CD14-positive monocyte (primary cell): ENCODE measurements around the gene STIM1. TPM values are rescaled to one million over a fixed set of nuclear protein-coding genes. Genes with fewer than 3 reads are reported as not detected.

Experiments
- DNase-seq, 3 donors: peaks; one replicate each; pipeline ENCODE4 v3.0.0-alpha.2; 2011 to 2022
- H2AFZ ChIP-seq: 2 replicates; pipeline ENCODE4 v1.6.0; 2012; ENCODE audit warnings: mild to moderate bottlenecking, low read depth, low read length, inconsistent platforms; ENCODE audit not compliant: insufficient read depth, poor library complexity, severe bottlenecking
- H3K27ac ChIP-seq, 2 donors: 1 replicate in 1 of 2; 2 replicates in 1 of 2; pipeline ENCODE4 v1.5.1; 2012 to 2013; ENCODE audit warnings: low read length in 2 of 2, control low read depth in 1 of 2, inconsistent platforms in 1 of 2, low read depth in 1 of 2, mild to moderate bottlenecking in 1 of 2
- H3K27me3 ChIP-seq, 2 donors: one replicate each; pipeline versions ENCODE4 v1.6.0 to v1.6.1; 2011 to 2013; ENCODE audit warnings: low read length in 2 of 2; ENCODE audit not compliant: control insufficient read depth in 2 of 2, insufficient read depth in 2 of 2
- H3K36me3 ChIP-seq, 2 donors: replicated peaks in 1 of 2; 1 replicate in 1 of 2; 2 replicates in 1 of 2; pipeline versions ENCODE4 v1.5.1 to v1.6.1; 2012 to 2013; ENCODE audit warnings: low read length in 2 of 2, control low read depth in 1 of 2, inconsistent platforms in 1 of 2, mild to moderate bottlenecking in 1 of 2; ENCODE audit not compliant: insufficient read depth in 2 of 2, control insufficient read depth in 1 of 2
- H3K4me1 ChIP-seq, 2 donors: 1 replicate in 1 of 2; 2 replicates in 1 of 2; pipeline versions ENCODE4 v1.5.1 to v1.6.1; 2012 to 2013; ENCODE audit warnings: low read length in 2 of 2, control low read depth in 1 of 2, inconsistent platforms in 1 of 2, mild to moderate bottlenecking in 1 of 2, moderate library complexity in 1 of 2; ENCODE audit not compliant: insufficient read depth in 2 of 2, control insufficient read depth in 1 of 2
- H3K4me2 ChIP-seq: replicated peaks from 2 replicates; pipeline ENCODE3; 2012; ENCODE audit warnings: low read length, moderate library complexity, mild to moderate bottlenecking; ENCODE audit not compliant: poor library complexity, severe bottlenecking; ENCODE audit errors: extremely low read depth
- H3K4me3 ChIP-seq, 3 experiments: fragments of 200-600 bp in 1 of 3; sonication (generic) in 1 of 3; replicated peaks in 1 of 3; 1 replicate in 2 of 3; 2 replicates in 1 of 3; pipeline ENCODE4 v1.5.1; 2011 to 2013; ENCODE audit warnings: low read length in 3 of 3, mild to moderate bottlenecking in 3 of 3, control low read depth in 2 of 3, low read depth in 2 of 3, inconsistent platforms in 1 of 3, moderate library complexity in 1 of 3
- H3K79me2 ChIP-seq: 2 replicates; pipeline ENCODE4 v1.6.0; 2012; ENCODE audit warnings: mild to moderate bottlenecking, control low read depth, inconsistent platforms, low read length, moderate library complexity; ENCODE audit not compliant: insufficient read depth
- H3K9ac ChIP-seq: 2 replicates; pipeline ENCODE4 v1.6.0; 2017; ENCODE audit warnings: low read length, mild to moderate bottlenecking; ENCODE audit not compliant: insufficient read depth, poor library complexity, severe bottlenecking
- H3K9me3 ChIP-seq, 2 donors: replicated peaks in 1 of 2; 1 replicate in 1 of 2; 2 replicates in 1 of 2; pipeline versions ENCODE4 v1.5.1 to v1.6.1; 2012 to 2013; ENCODE audit warnings: low read length in 2 of 2, control low read depth in 1 of 2; ENCODE audit not compliant: control insufficient read depth in 1 of 2, insufficient read depth in 1 of 2
- H4K20me1 ChIP-seq: 2 replicates; pipeline ENCODE4 v1.6.0; 2012; ENCODE audit warnings: mild to moderate bottlenecking, low read length, control low read depth, moderate library complexity; ENCODE audit not compliant: insufficient read depth
- H3K27ac Mint-ChIP-seq, 7 donors: one replicate each; pipeline ENCODE4 v1.8.0; 2020; ENCODE audit warnings: mild to moderate bottlenecking in 7 of 7, mixed read lengths in 7 of 7, moderate library complexity in 6 of 7, inconsistent platforms in 2 of 7
- H3K27me3 Mint-ChIP-seq, 3 donors: one replicate each; pipeline ENCODE4 v1.8.0; 2021 to 2022; ENCODE audit warnings: low read depth in 3 of 3, mild to moderate bottlenecking in 3 of 3, mixed read lengths in 3 of 3, moderate library complexity in 3 of 3, inconsistent platforms in 1 of 3
- H3K36me3 Mint-ChIP-seq, 2 donors: one replicate each; pipeline ENCODE4 v1.8.0; 2020; ENCODE audit warnings: mixed read lengths in 2 of 2, inconsistent platforms in 1 of 2, mild to moderate bottlenecking in 1 of 2
- H3K4me1 Mint-ChIP-seq: one replicate; pipeline ENCODE4 v1.8.0; 2020; ENCODE audit warnings: mild to moderate bottlenecking, mixed read lengths
- H3K4me3 Mint-ChIP-seq, 2 donors: one replicate each; pipeline ENCODE4 v1.8.0; 2020; ENCODE audit warnings: mild to moderate bottlenecking in 2 of 2, mixed read lengths in 2 of 2, moderate library complexity in 1 of 2
- H3K9me3 Mint-ChIP-seq, 7 donors: one replicate each; pipeline ENCODE4 v1.8.0; 2020 to 2022; ENCODE audit warnings: mixed read lengths in 7 of 7, mild to moderate bottlenecking in 6 of 7, moderate library complexity in 6 of 7, inconsistent platforms in 2 of 7
- WGBS: methylation state at CpG from one replicate; pipeline ENCODE4 v1.1.5; 2013; ENCODE audit warnings: missing lambda C conversion rate; ENCODE audit not compliant: insufficient coverage; 5-methylcytosine and 5-hydroxymethylcytosine counted together
- intact Hi-C, 2 donors: fragments of 100-400 bp; cut with micrococcal nuclease; formaldehyde crosslinking; loops; one replicate each; pipeline versions ENCODE4 v1.15.0 to v1.15.1; 2023
- polyA plus RNA-seq, 3 donors: library from polyadenylated mRNA; depleted of rRNA in 1 of 3; unstranded in 2 of 3; stranded (reverse) in 1 of 3; fragments of 300-500 nt in 2 of 3; fragments of >200 nt in 1 of 3; fragmentation: Illumina TruSeq in 2 of 3; gene quantifications; 1 replicate in 2 of 3; 2 replicates in 1 of 3; pipeline ENCODE4 v1.2.3, GENCODE V29; 2012 to 2021
- TF ChIP-seq, protein P1 (sequence below): fragments of 200-600 bp; IDR thresholded peaks from one replicate; pipeline ENCODE4 v1.8.0; 2022; ENCODE audit warnings: antibody characterized with exemption, mild to moderate bottlenecking

The STIM1 gene
- polyA plus RNA-seq, 3 donors = 14.0 to 68.6 (median 21.0) TPM

DNA sequence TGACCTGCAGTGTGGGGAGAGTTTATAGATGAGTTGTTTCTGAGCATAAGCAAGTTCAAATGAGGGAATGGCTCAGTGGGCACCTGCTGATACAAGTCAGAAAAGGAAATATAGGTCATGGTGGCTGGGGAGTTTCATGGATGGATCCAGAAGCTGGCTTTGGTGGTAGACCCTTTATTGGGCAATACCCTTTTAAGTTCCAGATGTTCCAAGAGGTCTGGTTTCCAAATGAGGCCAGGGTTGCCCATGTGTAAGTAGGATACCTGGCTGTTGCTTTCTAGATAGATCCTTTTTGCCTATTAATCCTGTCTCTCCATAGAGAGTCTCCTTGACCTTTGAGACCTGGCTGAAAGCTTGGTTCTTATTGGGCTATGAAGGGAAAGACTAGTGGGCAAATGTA lies 2.2 kb downstream of the STIM1 start:
- H2AFZ ChIP-seq = no peak overlapping the region
- peak overlapping the region in 4 of 7 donors; percentile 46 to 98 (median 69) for H3K27ac Mint-ChIP-seq
- intact Hi-C loops = loop anchor here (2.0 to 5.0 kb wide), 4 partner anchors 15 to 105 kb away; no protein-coding TSS in a partner anchor

DNA sequence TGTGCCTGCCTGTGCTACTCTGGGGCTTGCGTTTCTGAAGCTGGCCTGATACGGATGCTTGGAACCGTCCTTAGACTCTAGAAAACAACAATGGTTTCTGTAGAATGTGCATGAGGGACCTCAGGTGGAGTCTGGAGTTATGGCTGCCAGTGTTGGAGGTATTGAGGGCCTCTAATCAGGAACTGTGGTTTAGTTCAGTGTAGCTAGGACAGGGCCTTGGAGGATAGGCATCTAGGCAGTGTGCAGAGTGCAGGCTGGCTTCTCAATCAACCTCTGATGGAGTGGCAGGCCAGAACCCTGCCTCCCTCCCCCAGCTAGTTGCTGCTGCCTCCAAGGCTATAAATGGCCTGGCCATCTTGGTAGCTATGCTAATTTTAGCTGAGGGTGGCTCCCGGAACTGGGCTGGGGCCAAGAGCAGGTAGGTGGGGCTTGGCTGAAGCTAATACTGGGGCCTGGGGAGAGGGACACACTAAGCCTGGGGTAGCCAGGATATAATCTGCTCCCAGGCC lies 4.0 kb downstream of the STIM1 start:
- Mint-ChIP-seq H3K36me3 (peaks cover 8 to 21% of the 10 kb centered on the region in 2 donors), H3K4me1 (peaks cover 72% of the 10 kb centered on the region), H3K9me3 (no peaks in the 10 kb centered on the region), H3K27ac (peak overlapping the region in 4 of 7 donors; percentile 10 to 83 (median 30)), H3K4me3 (peak overlapping the region; percentile 42 to 48), H3K27me3 (no peaks in the 10 kb centered on the region)
- H3K36me3 ChIP-seq = no peaks in the 10 kb centered on the region
- peak overlapping the region; percentile 97 for H3K4me2 ChIP-seq
- intact Hi-C loops = loop anchor here (2.0 to 5.0 kb wide), 4 partner anchors 13 to 103 kb away; no protein-coding TSS in a partner anchor
- peaks cover 56 to 72% of the 10 kb centered on the region in 2 donors for H3K4me1 ChIP-seq
- H2AFZ ChIP-seq = no peak overlapping the region
- peaks cover 79% of the 10 kb centered on the region for H4K20me1 ChIP-seq
- H3K9me3 ChIP-seq = no peaks in the 10 kb centered on the region
- peaks cover 89% of the 10 kb centered on the region for H3K79me2 ChIP-seq
- TF ChIP-seq, protein P1, sequence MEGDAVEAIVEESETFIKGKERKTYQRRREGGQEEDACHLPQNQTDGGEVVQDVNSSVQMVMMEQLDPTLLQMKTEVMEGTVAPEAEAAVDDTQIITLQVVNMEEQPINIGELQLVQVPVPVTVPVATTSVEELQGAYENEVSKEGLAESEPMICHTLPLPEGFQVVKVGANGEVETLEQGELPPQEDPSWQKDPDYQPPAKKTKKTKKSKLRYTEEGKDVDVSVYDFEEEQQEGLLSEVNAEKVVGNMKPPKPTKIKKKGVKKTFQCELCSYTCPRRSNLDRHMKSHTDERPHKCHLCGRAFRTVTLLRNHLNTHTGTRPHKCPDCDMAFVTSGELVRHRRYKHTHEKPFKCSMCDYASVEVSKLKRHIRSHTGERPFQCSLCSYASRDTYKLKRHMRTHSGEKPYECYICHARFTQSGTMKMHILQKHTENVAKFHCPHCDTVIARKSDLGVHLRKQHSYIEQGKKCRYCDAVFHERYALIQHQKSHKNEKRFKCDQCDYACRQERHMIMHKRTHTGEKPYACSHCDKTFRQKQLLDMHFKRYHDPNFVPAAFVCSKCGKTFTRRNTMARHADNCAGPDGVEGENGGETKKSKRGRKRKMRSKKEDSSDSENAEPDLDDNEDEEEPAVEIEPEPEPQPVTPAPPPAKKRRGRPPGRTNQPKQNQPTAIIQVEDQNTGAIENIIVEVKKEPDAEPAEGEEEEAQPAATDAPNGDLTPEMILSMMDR = no peak
- peak overlapping the region in 1 of 2 donors; percentile 94 for H3K27ac ChIP-seq
- H3K9ac ChIP-seq = peak overlapping the region; percentile 25
- H3K27me3 ChIP-seq = no peaks in the 10 kb centered on the region
- 71% methylated on average over 4 of the region's 4 CpGs for WGBS
- DNase-seq = no peak
- H3K4me3 ChIP-seq = peak overlapping the region in 1 of 3 experiments; percentile 94

More for the DNA sequence above, 2.2 kb downstream of the STIM1 start:
- H3K9ac ChIP-seq = no peak overlapping the region
- no peak for DNase-seq
- H3K27me3 Mint-ChIP-seq = no peaks in the 10 kb centered on the region
- H3K36me3 ChIP-seq = no peaks in the 10 kb centered on the region
- no peaks in the 10 kb centered on the region for H3K27me3 ChIP-seq
- H3K4me1 ChIP-seq = peaks cover 60 to 79% of the 10 kb centered on the region in 2 donors
- peaks cover 71% of the 10 kb centered on the region for H3K79me2 ChIP-seq
- H3K36me3 Mint-ChIP-seq = peaks cover 8 to 16% of the 10 kb centered on the region in 2 donors
- H3K9me3 Mint-ChIP-seq = no peaks in the 10 kb centered on the region
- peak overlapping the region; percentile 96 to 97 for H3K4me3 Mint-ChIP-seq
- H3K4me2 ChIP-seq = peak overlapping the region; percentile 97
- H4K20me1 ChIP-seq = peaks cover 69% of the 10 kb centered on the region
- TF ChIP-seq, protein P1 = no peak
- no peaks in the 10 kb centered on the region for H3K9me3 ChIP-seq
- H3K27ac ChIP-seq = peak overlapping the region in 1 of 2 donors; percentile 94
- H3K4me1 Mint-ChIP-seq = peaks cover 77% of the 10 kb centered on the region
- H3K4me3 ChIP-seq = peak overlapping the region; percentile 6 to 94 (median 65)
